Activated B cell treated with CpG ODN at 0.5 μM for 24 hours (primary cell): ENCODE data around the gene CNGA1. TPM values are rescaled to one million over a fixed set of nuclear protein-coding genes. Genes with fewer than 3 reads are reported as not detected.
"Not testable (repeated sequence)": the region's sequence is repeated elsewhere in the genome, so short reads cannot be mapped to it uniquely, and the experiment has no call there.

Source experiments
- ATAC-seq: fragments of 200-7000 bp; cut with Tn5 transposase; one replicate; pipeline ENCODE4 v1.10.0; 2021; ENCODE audit warnings: low read depth, mild to moderate bottlenecking, moderate library complexity
- CTCF ChIA-PET: fragments of 350-600 bp; sonication (Branson Sonifier 250); formaldehyde crosslinking; loops from one replicate; lab custom pipeline; 2021; ENCODE audit warnings: antibody characterized with exemption; lab: Charles Lee
- POLR2A ChIA-PET: fragments of 350-600 bp; sonication (Branson Sonifier 250); formaldehyde crosslinking; loops from one replicate; lab custom pipeline; 2021; ENCODE audit warnings: antibody characterized with exemption; lab: Charles Lee
- DNase-seq: peaks from one replicate; pipeline ENCODE4 v3.0.0; 2022
- H3K27ac Mint-ChIP-seq: one replicate; pipeline ENCODE4 v1.8.0; 2020; ENCODE audit warnings: mixed read lengths
- H3K27me3 Mint-ChIP-seq: one replicate; pipeline ENCODE4 v1.8.0; 2021; ENCODE audit warnings: mixed read lengths
- H3K36me3 Mint-ChIP-seq: one replicate; pipeline ENCODE4 v1.8.0; 2021; ENCODE audit warnings: low read depth, mixed read lengths
- H3K4me1 Mint-ChIP-seq: one replicate; pipeline ENCODE4 v1.8.0; 2021; ENCODE audit warnings: mixed read lengths
- H3K4me3 Mint-ChIP-seq: one replicate; pipeline ENCODE4 v1.8.0; 2020; ENCODE audit warnings: mild to moderate bottlenecking, mixed read lengths
- H3K9me3 Mint-ChIP-seq: one replicate; pipeline ENCODE4 v1.8.0; 2020; ENCODE audit warnings: mixed read lengths
- CTCF ChIP-seq: fragments of 200-600 bp; IDR thresholded peaks from one replicate; pipeline ENCODE4 v1.8.0; 2022; ENCODE audit warnings: antibody characterized with exemption, mild to moderate bottlenecking
- intact Hi-C: fragments of 100-400 bp; cut with micrococcal nuclease; formaldehyde crosslinking; loops from one replicate; pipeline ENCODE4 v1.15.1; 2024
- total RNA-seq: library from RNA; stranded (reverse); gene quantifications from 2 replicates; pipeline ENCODE4 v1.2.3, GENCODE V29; 2022

CNGA1 gene
- total RNA-seq, 1 donor from 2014 or later, result not detected

- intact Hi-C loops, result loop anchor here (1.0 to 5.0 kb wide), 2 partner anchors 91 to 161 kb away; partner anchors contain the start of genes CNGA1 and NIPAL1
- ChIA-PET POLR2A (no interaction called here), CTCF (no interaction called here)
- H3K9me3 Mint-ChIP-seq, result peaks cover 7% of the 10 kb centered on the region
- H3K4me1 Mint-ChIP-seq, result peaks cover 26% of the 10 kb centered on the region
- peak; percentile 85 for ATAC-seq
- peaks cover 8% of the 10 kb centered on the region for H3K27me3 Mint-ChIP-seq
- no peak overlapping the region for H3K27ac Mint-ChIP-seq
- H3K36me3 Mint-ChIP-seq, result no peaks in the 10 kb centered on the region
- peak overlapping the region; percentile 44 for H3K4me3 Mint-ChIP-seq
- no peak for DNase-seq
- TF ChIP-seq CTCF, result no peak
Observed at GRCh38 chr4:47926667-47927258, 89.7 kb downstream of the CNGA1 start.

- POLR2A ChIA-PET, result interaction anchor here (1.0 kb wide), 1 partner anchor 9 kb away, joined by 4 read pairs; the partner anchor contains the start of gene NFXL1
- CTCF ChIA-PET, H3K4me3 Mint-ChIP-seq, H3K36me3 Mint-ChIP-seq, H3K27ac Mint-ChIP-seq, intact Hi-C loops, DNase-seq, ATAC-seq, H3K9me3 Mint-ChIP-seq: not testable (repeated sequence)
- peaks cover 12% of the 10 kb centered on the region for H3K27me3 Mint-ChIP-seq
- H3K4me1 Mint-ChIP-seq, result peaks cover 18% of the 10 kb centered on the region
Observed at GRCh38 chr4:47923261-47923608, 93.2 kb downstream of the CNGA1 start.

- peaks cover 12% of the 10 kb centered on the region for H3K27me3 Mint-ChIP-seq
- ATAC-seq, H3K4me3 Mint-ChIP-seq: not testable (repeated sequence)
Observed at GRCh38 chr4:47922436-47923260, 93.8 kb downstream of the CNGA1 start.

GRCh38 chr4:47917163-47917562 is 99.3 kb downstream of the CNGA1 start:
- CTCF ChIA-PET, result interaction anchor here (1.2 kb wide), 1 partner anchor 17 kb away, joined by 3 read pairs; no protein-coding TSS in a partner anchor
- DNase-seq, H3K4me3 Mint-ChIP-seq, POLR2A ChIA-PET, H3K9me3 Mint-ChIP-seq, H3K27ac Mint-ChIP-seq, H3K27me3 Mint-ChIP-seq, ATAC-seq: not testable (repeated sequence)
- Mint-ChIP-seq H3K36me3 (peaks cover 16% of the 10 kb centered on the region), H3K4me1 (peaks cover 23% of the 10 kb centered on the region)
- intact Hi-C loops, result loop anchor here (10.0 kb wide), 1 partner anchor 352 kb away; no protein-coding TSS in a partner anchor

More at GRCh38 chr4:47922436-47923260, 93.8 kb downstream of the CNGA1 start:
- POLR2A ChIA-PET, intact Hi-C loops, CTCF ChIA-PET, DNase-seq, H3K27ac Mint-ChIP-seq, H3K9me3 Mint-ChIP-seq, H3K36me3 Mint-ChIP-seq: not testable (repeated sequence)
- peaks cover 18% of the 10 kb centered on the region for H3K4me1 Mint-ChIP-seq

- ATAC-seq, result no peak
- ChIA-PET POLR2A (interaction anchor here (0.9 to 1.4 kb wide), 2 partner anchors 16 to 430 kb away, joined by 3 to 4 read pairs; partner anchors contain the start of gene ATP10D), CTCF (interaction anchor here (0.6 kb wide), 1 partner anchor 12 kb away, joined by 3 read pairs; no protein-coding TSS in a partner anchor)
- intact Hi-C loops, result loop anchor here (2.0 to 10.0 kb wide), 4 partner anchors 13 to 351 kb away; partner anchors contain the start of gene CORIN
- TF ChIP-seq CTCF, result no peak
- Mint-ChIP-seq H3K36me3 (peaks cover 21% of the 10 kb centered on the region), H3K4me1 (peaks cover 31% of the 10 kb centered on the region), H3K27me3 (peaks cover 4% of the 10 kb centered on the region), H3K27ac (peak overlapping the region; percentile 85), H3K4me3 (peak overlapping the region; percentile 98), H3K9me3 (no peaks in the 10 kb centered on the region)
- DNase-seq, result no peak
Observed at GRCh38 chr4:47915378-47915777, 101.1 kb downstream of the CNGA1 start.

- DNase-seq, result no peak
- Mint-ChIP-seq H3K36me3 (peaks cover 24% of the 10 kb centered on the region), H3K4me3 (peak overlapping the region; percentile 98), H3K4me1 (peaks cover 31% of the 10 kb centered on the region), H3K27ac (peak overlapping the region; percentile 85), H3K27me3 (peaks cover under 1% of the 10 kb centered on the region), H3K9me3 (no peaks in the 10 kb centered on the region)
- intact Hi-C loops, result loop anchor here (1.0 to 10.0 kb wide), 10 partner anchors 14 to 916 kb away; partner anchors contain the start of genes COMMD8, CORIN, FRYL and OCIAD1
- ChIA-PET CTCF (no interaction called here), POLR2A (interaction anchor here (0.6 to 1.4 kb wide), 4 partner anchors 9 to 430 kb away, joined by 3 to 4 read pairs (median 4); partner anchors contain the start of gene ATP10D)
- no peak for ATAC-seq
- TF ChIP-seq CTCF, result no peak
Observed at GRCh38 chr4:47914926-47915237, 101.6 kb downstream of the CNGA1 start.
